Muscle of arm (tissue), 12 donors: Measurements from ENCODE around the gene POU2F2. TPM values are rescaled to one million over a fixed set of nuclear protein-coding genes. Genes with fewer than 3 reads are reported as not detected.

Experiments used
- DNase-seq: peaks from one replicate; pipeline ENCODE4 v3.0.0-alpha.2; 2013
- polyA plus RNA-seq, 12 donors: library from polyadenylated mRNA; unstranded; fragments of 120-200 nt; gene quantifications; one replicate each; pipeline ENCODE4 v1.2.1, GENCODE V29; 2013; ENCODE audit not compliant: insufficient read length in 12 of 12

The POU2F2 gene
- polyA plus RNA-seq, 12 donors, result 0.92 to 6.1 (median 1.4) TPM; not detected in 1

- DNase-seq, result no peak
Observed at GRCh38 chr19:42155796-42156195, 23.6 kb upstream of the POU2F2 start.

DNA sequence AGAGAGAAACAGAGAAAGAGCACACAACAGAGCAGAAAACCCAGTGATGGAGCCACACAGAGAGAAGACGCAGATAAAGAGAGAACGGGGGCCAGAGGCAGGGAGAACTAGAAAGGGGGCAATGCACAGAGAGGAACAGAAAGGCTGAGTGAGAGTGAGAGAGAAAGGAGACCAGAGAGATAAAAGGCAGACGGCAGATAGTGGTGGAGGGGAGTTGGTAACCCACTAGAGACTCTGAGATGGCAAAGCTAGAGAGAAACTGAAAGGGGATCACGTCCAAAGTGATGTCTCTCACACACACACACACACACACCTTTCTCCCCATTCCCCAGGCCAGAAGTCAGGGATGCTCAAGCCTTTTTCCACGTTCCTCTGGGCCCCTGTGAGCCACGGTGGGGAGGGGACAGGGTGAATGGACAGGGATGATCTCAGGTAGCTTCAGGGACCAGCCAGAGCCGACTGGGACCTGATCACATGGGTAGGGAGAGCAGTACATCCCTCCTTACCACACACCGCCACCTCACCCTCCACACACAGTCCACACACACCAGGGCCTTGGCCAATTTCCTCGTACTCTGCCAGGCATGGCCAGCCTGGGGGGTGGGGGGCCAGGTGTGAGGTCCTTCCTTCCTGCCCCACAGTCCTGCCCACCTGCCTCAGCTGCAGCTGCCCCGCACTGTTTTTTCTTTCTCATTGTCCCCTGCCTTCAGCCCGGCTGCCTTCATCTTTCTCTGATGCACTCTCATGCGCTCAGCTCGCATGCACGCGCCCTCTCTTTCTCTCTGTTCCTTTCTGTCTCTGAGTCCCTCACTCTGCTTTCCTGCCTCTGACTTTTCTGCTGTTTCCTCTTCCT is 22.5 kb upstream of the POU2F2 start:
- no peak for DNase-seq

DNA sequence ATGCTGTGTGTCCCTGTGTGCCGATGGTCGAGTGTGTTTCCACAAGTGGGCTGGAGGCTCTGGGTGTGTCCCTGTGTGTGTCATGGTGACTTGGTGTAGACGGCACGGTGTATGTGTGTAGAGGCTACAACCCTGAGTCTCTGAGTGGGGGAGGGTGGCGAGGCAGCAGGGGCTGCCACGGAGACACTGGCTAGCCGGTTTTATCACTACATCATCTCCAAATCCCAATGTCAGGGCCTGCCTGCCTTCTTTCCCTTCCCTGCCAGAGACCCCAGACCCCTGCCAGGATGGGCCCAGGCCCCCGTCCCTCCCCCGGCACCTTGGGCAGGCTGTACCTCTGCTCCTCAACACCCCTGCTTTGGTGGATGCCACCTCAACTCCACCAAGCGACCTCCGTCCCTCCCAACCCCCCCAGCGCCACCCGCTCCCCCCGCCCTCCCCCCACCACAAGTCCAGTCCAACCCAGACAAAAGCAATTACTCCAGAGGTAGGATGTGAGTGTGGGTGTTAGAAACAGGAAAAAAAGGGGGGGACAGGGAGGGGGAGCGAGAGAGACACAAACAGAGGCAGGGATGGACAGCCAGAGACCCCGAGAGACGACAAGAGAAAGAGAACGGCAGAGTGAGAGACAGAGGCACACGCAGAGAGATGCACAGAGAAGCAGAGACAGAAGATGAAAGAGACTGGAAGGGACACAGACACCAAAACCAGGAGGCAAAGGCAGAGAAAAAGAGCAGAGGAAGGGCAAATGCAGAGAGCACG is 21.6 kb upstream of the POU2F2 start:
- no peak for DNase-seq

- DNase-seq, result no peak
Observed at GRCh38 chr19:42152910-42153671, 20.8 kb upstream of the POU2F2 start.

- no peak for DNase-seq
Observed at GRCh38 chr19:42151782-42152684, 19.8 kb upstream of the POU2F2 start.

- DNase-seq, result no peak
Observed at GRCh38 chr19:42150911-42151361, 18.7 kb upstream of the POU2F2 start.

GRCh38 chr19:42150364-42150763 is 18.1 kb upstream of the POU2F2 start:
- DNase-seq, result no peak

GRCh38 chr19:42149447-42150202 is 17.4 kb upstream of the POU2F2 start:
- no peak for DNase-seq

DNA sequence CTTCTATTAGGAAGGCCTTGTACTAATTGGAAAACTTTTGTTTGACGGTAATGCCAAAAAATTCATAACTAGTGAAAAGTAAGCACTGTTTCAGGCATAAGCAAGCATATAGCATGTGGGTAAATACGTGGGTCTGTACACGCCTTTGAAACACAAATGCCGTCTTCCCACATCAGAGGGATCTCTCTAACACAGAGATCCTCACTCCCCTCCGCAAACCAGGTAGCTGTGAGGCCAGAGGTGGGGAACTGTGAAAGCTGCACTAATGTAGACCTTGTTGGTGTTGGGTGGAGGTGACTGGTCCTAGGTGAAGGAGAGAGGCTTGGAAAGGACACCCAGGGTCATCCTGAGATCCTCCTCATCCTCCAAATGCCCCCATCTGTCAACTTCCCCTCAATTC is 16.0 kb upstream of the POU2F2 start:
- no peak for DNase-seq

DNA sequence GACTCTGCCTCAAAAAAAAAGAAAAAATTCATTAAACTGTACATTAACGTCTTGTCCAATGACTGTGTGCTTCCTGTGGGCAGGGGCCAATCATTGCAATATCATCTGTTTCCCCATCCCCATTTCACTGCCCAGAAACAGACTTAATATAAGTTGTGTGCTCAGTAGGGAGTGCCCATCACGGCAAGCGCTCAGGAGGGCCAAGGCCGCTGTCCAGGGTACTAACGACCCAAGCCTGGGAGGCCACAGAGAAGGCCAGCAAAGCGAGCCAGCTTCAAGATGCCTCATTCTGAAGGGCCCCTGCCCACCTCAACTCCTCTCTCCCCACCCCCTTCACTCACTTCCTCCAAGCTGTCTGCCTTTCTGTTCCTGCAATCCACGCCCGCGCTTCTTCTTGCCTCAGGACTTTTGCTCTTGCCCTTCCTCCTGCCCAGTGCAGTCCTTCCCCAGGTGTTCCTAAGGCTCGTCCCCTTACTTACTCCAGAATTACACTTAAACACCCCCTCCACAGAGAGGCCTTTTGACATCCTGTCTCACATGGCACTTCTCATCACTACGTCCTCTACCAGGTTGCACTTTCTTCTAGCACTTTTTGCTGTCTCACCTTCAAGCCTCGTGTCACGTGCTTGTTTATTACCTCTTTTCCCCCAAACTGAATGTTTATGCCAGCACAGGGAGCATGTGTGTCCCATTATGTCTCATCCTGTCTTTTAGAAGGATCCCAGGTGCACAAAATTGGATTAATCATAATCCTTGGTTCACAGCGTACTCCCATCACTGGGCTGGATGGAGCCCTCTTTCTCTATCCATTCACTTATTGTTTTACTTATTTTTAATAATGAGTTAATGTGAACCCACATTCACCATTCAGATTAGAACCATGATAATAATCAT is 11.3 kb upstream of the POU2F2 start:
- DNase-seq, result no peak

DNA sequence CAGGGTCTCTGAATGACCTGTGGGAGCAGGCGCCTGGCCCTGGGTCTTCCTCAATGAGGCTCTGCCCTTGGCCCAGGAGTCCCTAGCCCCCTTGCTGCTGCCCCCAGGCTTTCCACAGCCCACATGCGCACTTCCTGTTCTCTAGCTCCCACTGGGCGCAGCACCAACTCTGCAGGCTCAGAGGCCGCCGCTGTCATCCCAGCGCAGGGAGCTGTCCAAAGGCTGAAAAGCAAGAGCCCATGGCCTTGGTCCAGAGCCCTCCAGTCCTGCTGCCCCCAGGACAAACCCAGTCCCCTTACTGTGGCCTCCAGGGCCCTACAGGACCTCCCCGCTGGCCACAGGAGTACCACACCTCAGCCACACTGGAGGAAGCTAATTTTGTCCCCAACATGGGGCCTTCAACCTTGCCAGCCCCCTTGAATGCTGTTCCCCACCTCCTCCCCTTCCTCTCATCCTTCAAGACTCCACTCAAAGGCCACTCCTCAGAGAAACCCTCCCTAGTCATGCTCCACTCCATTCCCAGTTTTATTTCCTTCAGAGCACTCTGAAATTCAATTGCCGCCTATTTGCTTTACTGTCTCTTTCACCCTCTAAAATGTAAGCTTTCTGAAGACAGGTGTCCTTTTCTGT is 8.0 kb upstream of the POU2F2 start:
- DNase-seq, result peak; percentile 79

- DNase-seq, result no peak
Observed at GRCh38 chr19:42134535-42135070, 2.4 kb upstream of the POU2F2 start.

DNA sequence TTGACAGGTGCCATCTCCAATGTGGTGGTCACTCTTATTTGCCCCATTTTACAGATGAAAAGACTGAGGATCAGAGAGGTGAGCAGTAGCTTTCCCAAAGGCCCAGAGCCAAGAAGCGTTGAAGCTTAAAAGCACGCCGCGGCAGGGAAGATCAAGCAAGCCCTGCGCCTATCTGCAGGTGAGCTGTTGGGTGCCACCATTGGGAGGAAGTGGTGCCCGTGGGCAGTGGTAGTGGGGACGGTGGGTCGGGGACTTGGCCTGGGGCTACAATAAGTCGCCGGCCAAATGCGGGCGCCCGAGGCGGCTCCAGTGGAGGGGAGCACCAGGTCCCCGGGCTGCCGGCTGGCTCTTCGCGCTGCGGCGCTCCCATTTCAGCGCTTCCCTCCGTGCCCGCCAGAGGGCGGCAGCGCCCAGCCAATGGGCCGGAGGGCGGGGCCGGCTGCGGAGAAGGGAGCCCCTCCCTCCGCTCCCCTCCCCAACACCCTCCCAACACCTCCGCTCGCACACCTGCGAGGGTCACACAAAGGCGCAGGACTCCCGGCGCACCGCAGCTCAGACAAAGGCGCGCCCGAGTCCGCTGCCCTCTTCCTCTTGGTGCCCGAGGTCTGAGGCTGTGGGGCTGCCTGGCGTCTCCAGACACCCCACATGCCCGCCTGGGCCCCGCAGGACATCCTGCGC is 744 bp upstream of the POU2F2 start:
- peak; percentile 37 for DNase-seq

GRCh38 chr19:42131149-42132029 is 857 bp downstream of the POU2F2 start:
- no peak for DNase-seq

GRCh38 chr19:42130254-42130573 is 2.0 kb downstream of the POU2F2 start:
- no peak for DNase-seq

DNA sequence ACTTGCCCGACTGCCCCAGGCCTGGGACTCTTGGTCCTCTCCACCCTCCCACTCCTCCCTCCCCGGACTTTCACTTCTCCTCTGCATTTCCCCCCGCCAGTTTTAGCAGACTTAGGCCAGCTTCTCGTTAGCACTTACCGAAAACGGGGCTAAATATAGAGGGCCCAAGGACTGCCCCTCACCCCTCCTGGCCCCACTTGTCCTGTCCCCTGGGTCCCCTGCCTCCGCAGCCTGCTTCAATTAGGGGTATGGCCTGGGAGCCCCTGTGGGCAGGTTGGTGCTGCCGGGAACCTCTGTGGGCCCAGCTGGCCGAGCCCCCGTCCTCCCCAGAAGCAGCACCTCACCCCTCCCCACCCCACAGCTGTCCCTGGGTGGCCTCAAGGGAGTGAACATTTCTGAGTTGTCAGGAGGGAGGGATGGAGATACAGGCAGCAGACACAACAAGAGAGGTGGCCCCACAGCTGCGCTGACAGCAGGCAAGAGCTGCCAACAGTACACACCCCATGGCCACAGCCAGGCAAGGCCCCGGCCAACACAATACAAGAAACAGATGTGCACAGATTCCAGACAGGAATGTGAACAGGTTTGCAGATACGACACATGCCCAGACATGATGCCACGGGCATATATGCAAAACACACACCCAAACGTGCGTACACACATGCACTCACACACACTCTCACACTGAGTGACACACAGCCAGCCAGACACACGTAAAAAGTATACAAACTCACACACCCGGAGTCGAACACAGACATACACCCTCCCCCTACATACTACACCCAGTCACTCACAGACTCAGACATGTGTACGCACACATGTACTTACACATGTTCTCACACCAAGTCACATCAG is 2.6 kb downstream of the POU2F2 start:
- peak; percentile 37 for DNase-seq
